IPS-18c (cell line): ENCODE measurements around the gene COX17.
"Not testable (repeated sequence)": the region's sequence is repeated elsewhere in the genome, so short reads cannot be mapped to it uniquely, and the experiment has no call there.

Experiments used
- H3K4me3 ChIP-seq: 2 replicates; pipeline ENCODE4 v1.7.0; 2013; ENCODE audit warnings: low read depth, mild to moderate bottlenecking, low read length, moderate library complexity; ENCODE audit not compliant: insufficient read depth
- H3K9me3 ChIP-seq: one replicate; pipeline ENCODE4 v1.6.1; 2013; ENCODE audit warnings: mild to moderate bottlenecking, low read length, moderate library complexity; ENCODE audit not compliant: control insufficient read depth, insufficient read depth

Gene COX17

GRCh38 chr3:119679874-119680273 is 2.7 kb upstream of the COX17 start:
- H3K9me3 ChIP-seq: no peaks in the 10 kb centered on the region
- no peak overlapping the region for H3K4me3 ChIP-seq

GRCh38 chr3:119678209-119678608 is 1.0 kb upstream of the COX17 start:
- H3K9me3 ChIP-seq, H3K4me3 ChIP-seq: not testable (repeated sequence)

- Histone ChIP-seq H3K4me3 (peak overlapping the region; percentile 79), H3K9me3 (no peaks in the 10 kb centered on the region)
These were observed 382 bp upstream of the COX17 start for GRCh38 chr3:119677641-119677934.

DNA sequence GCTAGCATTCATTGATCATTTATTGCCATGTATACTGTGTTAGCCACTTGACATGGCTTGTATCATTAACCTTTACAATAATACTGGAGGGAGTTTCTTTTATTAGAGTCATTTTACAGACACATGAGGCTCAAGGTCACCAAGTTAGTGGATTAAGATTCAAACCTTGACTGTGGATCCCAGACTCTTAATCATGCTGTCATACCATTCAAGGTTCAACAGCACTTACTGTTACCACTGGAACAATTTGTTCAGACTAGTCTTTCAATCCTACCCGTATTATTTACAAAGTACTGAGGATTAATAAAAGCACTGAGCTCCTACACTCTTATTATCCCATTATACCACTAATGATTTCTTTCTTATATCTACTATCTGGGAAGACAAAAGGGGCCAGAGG is 1.2 kb downstream of the COX17 start:
- no peaks in the 10 kb centered on the region for H3K9me3 ChIP-seq
- H3K4me3 ChIP-seq: peak overlapping the region; percentile 10; the same call in 1 of the 2 replicates

DNA sequence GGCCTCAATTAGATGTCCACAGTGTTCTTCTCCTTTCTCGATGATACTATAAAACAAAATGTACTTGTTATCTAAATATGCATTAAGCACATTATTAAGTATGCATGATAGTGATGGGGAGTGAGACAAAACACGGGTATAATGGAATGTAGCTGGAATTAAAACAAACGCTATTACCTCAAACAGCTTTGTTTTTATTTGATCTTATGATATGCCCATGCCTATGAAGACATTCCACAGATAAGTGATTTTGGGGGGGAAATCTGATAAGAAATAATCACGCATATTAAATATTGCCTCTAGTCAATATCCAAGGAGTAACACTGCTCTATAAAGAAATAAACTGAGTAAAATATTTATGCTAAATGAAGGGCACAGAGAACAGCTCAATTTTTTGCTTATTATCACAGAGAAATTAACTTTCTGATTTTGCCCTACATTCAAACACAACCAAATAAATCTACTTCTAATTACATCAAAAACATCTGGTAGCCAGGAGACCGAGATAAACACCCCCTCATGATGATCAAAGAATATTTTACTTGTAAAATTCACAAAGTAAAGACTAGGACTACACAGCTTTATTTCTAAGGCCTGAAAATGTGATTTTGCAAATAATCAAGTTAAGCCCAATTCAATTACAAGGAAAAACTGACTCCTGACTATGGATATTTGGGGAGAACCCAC is 1.9 kb downstream of the COX17 start:
- no peak overlapping the region for H3K4me3 ChIP-seq

DNA sequence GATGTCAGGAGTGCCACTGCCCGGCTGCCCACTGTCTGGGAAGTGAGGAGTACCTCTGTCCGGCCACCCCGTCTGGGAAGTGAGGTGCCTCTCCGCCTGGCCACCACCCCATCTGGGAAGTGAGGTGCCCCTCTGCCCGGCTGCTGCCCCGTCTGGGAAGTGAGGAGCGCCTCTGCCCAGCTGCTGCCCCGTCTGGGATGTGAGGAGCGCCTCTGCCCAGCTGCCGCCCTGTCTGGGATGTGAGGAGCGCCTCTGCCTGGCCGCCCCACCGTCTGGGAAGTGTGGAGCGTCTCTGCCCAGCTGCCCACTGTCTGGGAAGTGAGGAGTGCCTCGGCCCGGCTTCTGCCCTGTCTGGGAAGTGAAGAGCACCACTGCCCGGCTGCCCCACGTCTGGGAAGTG is 3.3 kb downstream of the COX17 start:
- H3K4me3 ChIP-seq: no peak overlapping the region
- H3K9me3 ChIP-seq: no peaks in the 10 kb centered on the region

More for the DNA sequence above, 1.9 kb downstream of the COX17 start:
- no peaks in the 10 kb centered on the region for H3K9me3 ChIP-seq

DNA sequence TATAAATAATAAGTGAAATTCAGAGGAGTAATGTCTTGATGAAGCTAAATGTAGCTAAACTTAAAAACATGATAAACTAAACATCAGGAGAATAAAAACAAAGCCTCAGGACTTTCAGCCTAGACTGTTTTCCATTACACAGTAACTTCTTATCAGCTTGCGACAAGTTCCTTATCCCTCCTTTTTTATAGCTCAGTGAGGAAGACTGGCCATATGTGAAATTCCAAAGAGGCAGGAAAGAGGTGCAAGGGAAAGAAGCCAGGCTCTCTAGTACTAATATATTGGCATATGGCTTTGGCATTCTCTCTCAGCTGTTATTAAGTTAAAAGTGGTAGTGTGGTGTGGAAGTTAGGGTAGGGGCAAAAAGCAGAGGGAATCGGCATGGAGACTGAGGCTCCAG is 4.4 kb downstream of the COX17 start:
- Histone ChIP-seq H3K9me3 (no peaks in the 10 kb centered on the region), H3K4me3 (no peak overlapping the region)

DNA sequence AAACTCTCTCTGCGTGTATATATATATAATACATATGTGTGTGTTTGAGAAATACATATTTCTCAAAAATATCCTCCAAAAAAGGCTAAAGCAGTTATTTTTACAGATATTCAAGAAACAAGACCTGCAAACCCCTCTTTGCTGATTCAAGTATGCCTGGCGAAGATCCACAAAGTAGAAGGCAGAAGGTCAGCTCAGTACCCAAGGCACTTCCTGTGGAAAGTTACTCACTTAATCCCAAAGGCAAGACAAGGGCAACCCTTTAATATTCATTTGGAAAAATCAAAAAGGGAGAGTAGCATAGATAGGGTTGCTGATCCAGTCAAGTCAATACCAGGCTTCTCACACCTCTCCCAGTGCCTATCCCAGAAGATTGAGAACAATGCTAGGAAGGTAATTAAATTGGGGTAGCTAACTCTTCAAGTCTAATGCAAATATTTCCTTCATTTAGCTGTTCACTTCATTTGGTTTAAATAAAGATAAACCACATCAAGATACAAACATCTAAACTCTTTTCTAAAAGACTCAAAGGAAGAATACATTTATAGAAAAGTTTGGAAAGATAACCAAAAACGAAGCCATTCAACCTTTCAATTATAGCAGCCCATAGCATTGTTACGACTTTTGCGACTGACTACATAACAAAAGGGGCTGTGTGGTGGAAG is 7.2 kb downstream of the COX17 start:
- no peak overlapping the region for H3K4me3 ChIP-seq
- H3K9me3 ChIP-seq: no peaks in the 10 kb centered on the region

- H3K4me3 ChIP-seq: no peak overlapping the region
- no peaks in the 10 kb centered on the region for H3K9me3 ChIP-seq
These were observed 11.1 kb downstream of the COX17 start for GRCh38 chr3:119665954-119666559.

- no peak overlapping the region for H3K4me3 ChIP-seq
- H3K9me3 ChIP-seq: no peaks in the 10 kb centered on the region
These were observed 12.3 kb downstream of the COX17 start for GRCh38 chr3:119664850-119665379.

GRCh38 chr3:119664370-119664769 is 12.8 kb downstream of the COX17 start:
- Histone ChIP-seq H3K4me3 (no peak overlapping the region), H3K9me3 (no peaks in the 10 kb centered on the region)

DNA sequence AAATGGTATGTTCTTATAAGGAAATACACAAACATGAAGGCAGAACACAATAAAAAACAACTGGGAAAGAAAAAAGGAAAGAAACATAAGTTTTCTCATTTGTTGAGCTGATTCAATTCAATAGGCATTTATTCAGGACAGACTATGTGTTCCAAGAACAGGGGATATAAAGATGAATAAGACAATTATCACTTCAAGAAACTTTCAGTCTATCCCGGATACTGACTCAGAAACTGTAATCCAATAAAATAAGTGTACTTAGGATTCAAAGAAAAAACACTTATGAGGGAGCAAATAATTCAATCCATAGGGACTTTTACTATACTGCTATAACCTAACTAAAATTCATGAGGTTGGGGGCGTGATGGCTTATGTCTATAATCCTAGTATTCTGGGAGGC is 13.3 kb downstream of the COX17 start:
- Histone ChIP-seq H3K4me3 (no peak overlapping the region), H3K9me3 (no peaks in the 10 kb centered on the region)

GRCh38 chr3:119662604-119663373 is 14.4 kb downstream of the COX17 start:
- no peak overlapping the region for H3K4me3 ChIP-seq

GRCh38 chr3:119660474-119661440 is 16.4 kb downstream of the COX17 start, which contains the start of gene POPDC2:
Gene POPDC2 (minus strand): TSS chr3:119660589. CDS start chr3:119660423, 166 bp downstream.
- Histone ChIP-seq H3K4me3 (no peak within 1 kb of the TSS), H3K9me3 (no peaks in the 10 kb centered on the region)

More at GRCh38 chr3:119662604-119663373, 14.4 kb downstream of the COX17 start:
- H3K9me3 ChIP-seq: no peaks in the 10 kb centered on the region

- Histone ChIP-seq H3K4me3 (no peak overlapping the region), H3K9me3 (no peaks in the 10 kb centered on the region)
These were observed 17.5 kb downstream of the COX17 start for GRCh38 chr3:119659606-119660291.

- Histone ChIP-seq H3K9me3 (no peaks in the 10 kb centered on the region), H3K4me3 (no peak overlapping the region)
These were observed 18.2 kb downstream of the COX17 start for GRCh38 chr3:119658994-119659393.
